GM12872 (cell line): ENCODE data around the gene FKBP15.

ENCODE experiments used
- TF ChIP-seq, protein P1 (sequence below): IDR thresholded peaks from 3 replicates; pipeline ENCODE4 v1.5.1; 2011; ENCODE audit warnings: low read depth, mild to moderate bottlenecking, low read length, moderate library complexity; ENCODE audit not compliant: insufficient read depth

FKBP15 gene

DNA sequence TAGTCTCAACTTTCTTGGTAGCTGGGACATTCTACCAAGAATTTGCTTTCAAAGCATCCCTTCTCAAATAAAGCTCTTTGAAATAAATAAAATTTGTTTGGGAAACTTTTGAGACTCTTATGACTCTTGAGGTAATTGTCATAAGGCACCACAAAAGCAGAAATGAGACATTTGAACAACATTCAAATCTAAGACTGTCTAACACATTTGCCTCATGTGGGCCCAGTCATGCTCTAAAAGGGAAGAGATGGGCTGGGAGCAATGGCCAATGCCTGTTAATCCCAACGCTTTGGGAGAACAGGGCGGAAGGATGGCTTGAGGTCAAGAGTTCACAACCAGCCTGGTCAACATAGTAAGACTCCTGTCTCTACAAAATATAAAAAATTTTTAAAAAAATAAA, 43.8 kb downstream of the FKBP15 start:
- TF ChIP-seq, protein P1, sequence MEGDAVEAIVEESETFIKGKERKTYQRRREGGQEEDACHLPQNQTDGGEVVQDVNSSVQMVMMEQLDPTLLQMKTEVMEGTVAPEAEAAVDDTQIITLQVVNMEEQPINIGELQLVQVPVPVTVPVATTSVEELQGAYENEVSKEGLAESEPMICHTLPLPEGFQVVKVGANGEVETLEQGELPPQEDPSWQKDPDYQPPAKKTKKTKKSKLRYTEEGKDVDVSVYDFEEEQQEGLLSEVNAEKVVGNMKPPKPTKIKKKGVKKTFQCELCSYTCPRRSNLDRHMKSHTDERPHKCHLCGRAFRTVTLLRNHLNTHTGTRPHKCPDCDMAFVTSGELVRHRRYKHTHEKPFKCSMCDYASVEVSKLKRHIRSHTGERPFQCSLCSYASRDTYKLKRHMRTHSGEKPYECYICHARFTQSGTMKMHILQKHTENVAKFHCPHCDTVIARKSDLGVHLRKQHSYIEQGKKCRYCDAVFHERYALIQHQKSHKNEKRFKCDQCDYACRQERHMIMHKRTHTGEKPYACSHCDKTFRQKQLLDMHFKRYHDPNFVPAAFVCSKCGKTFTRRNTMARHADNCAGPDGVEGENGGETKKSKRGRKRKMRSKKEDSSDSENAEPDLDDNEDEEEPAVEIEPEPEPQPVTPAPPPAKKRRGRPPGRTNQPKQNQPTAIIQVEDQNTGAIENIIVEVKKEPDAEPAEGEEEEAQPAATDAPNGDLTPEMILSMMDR: no peak

DNA sequence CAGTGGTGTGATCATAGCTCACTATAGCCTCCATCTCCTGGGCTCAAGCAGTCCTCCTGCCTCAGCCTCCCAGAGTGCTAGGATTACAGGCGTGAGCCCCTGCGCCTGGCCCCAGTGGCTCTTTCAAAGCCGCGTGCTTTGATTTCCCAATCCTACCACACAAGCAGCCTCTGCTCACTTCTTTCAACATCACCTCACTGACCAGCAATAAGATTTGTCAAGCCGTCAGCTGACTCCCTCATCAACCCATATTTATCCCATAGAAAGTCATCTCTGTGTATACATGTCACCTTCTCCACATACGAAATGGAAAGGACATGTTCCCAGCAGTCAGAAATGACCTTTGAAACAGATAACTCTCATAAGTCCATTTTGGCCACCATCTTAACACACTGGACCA, 44.3 kb downstream of the FKBP15 start:
- TF ChIP-seq, protein P1: no peak

DNA sequence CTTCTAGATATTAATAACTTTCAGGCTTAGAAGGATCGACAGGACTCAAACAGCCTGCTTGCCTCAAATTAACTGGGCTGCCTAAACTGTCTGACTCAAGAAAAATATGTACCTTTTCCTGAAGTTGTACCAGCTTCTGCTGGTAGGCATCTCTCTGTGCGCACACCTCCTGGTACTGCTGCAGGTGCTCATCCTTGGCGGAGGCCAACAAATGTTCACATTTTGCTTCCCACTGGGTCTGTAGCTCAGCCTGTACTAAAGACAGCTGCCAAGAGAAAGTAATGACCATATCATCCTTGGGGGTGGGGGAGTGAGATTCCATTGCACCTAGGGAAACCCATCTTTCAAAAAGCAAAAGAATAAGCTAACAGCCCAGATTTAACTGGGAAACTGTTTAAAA, 47.7 kb downstream of the FKBP15 start:
- TF ChIP-seq, protein P1: no peak

DNA sequence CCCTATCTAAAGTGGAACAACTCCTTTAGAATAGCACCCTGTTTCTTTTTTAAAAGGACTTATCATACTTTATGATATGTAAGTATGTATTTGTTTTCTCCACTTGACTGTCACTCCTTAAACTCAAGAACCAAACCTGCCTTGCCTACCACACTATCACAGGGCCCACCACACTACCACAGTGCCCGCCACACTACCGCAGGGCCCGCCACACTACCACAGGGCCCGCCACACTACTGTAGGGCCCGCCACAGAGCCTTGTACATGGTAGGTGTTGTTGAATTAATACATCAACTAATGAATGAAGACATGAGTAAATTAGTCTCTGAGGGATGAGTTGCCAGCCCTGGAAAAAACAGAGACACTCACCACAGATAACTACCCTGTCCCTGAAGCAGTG, 52.3 kb downstream of the FKBP15 start:
- TF ChIP-seq, protein P1: no peak

DNA sequence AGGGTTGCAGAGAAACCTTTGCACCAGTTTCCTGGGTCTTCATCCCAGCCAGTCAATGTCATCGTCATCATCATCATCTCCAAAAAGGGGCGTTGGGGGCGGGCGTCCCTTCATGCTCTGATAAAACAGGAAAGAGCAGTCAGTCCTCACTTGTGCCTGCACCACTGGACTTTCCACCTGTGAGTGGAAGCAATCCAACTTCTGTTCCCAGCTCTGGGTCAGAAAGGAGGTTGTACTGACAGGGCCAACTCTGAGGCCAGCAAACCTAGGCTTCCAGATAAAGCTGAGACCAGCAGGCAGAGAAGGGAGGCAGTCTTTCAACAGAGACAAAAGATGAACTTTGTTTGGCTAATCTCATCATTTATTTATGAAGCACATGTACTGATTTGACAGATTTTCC, 55.0 kb downstream of the FKBP15 start:
- TF ChIP-seq, protein P1: no peak

DNA sequence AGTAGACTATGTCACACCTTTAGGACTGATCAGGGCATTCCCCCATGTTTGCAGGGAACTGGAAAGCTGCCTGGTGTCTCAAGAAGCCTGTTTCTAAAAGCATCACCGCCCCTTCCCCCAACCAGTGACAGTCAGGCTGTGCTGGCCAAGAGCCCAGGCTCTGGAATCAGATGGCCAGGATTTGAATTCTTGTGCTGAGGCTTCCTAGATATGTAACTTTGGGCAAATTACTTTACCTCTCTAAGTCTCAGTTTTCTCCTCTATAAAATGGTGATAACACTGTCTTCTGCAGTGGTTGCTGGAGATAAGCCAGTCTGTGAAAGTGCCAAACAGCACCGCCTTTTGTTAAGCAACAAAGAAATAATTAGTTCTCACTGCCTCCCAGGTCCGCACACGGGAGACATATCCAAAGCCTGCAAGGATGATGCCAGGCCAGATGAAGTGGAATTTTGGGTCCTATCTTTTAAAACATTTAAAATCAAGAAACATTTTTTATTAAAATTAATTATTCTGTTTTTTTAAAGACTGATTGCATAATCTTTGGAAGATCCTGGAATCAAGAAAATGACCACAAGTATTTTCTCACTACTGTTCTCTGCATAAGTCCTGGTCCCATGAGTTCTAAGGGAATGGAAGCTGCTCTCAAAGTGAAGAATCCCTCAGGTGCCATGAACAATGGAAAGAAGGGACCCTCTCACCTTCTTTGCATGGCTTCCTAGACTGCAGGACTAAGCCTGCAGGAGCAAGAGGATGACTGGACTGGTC, 56.4 kb downstream of the FKBP15 start:
- TF ChIP-seq, protein P1: no peak

DNA sequence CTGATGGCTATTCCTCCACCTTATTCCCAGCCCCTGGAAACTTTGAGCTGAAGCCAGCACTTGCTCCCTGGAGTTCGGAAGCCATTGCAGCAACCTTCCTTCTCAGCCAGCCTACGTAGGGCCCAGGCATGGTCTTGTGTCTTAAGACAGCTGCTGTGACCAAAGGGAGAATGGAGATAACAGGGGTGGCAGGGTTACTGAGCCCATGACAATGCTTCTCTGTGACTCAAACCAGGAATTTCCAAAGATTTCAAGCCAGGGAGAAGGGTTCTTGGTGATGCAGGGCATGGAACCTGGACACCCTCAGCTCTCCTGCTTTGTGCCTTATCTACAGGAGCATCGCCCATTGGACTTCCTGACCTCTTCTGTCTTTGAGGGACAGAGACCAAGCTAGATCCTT, 58.1 kb downstream of the FKBP15 start:
- TF ChIP-seq, protein P1: no peak
